Trophoblast cell (in vitro differentiated cells and primary cell): ENCODE measurements around the gene GRM4.

Experiments used
- DNase-seq, 2 donors: peaks; one replicate each; pipeline ENCODE4 v3.0.0-alpha.2; 2016
- H2AFZ ChIP-seq: 2 replicates; pipeline ENCODE4 v1.6.1; 2013; ENCODE audit warnings: low read length, moderate library complexity, mild to moderate bottlenecking; ENCODE audit not compliant: insufficient read depth, poor library complexity
- H2AK5ac ChIP-seq: 2 replicates; pipeline ENCODE4 v1.6.1; 2013; ENCODE audit warnings: mild to moderate bottlenecking, low read length
- H2BK120ac ChIP-seq: 2 replicates; pipeline ENCODE4 v1.6.1; 2013; ENCODE audit warnings: low read length, mild to moderate bottlenecking, moderate library complexity; ENCODE audit not compliant: insufficient read depth, poor library complexity
- H2BK12ac ChIP-seq: 2 replicates; pipeline ENCODE4 v1.6.1; 2013; ENCODE audit warnings: mild to moderate bottlenecking, low read length, moderate library complexity
- H2BK5ac ChIP-seq: 2 replicates; pipeline ENCODE4 v1.6.1; 2013; ENCODE audit warnings: low read length, low read depth, moderate library complexity, mild to moderate bottlenecking; ENCODE audit not compliant: poor library complexity
- H3K14ac ChIP-seq: 2 replicates; pipeline ENCODE4 v1.6.1; 2013; ENCODE audit warnings: mild to moderate bottlenecking, low read length
- H3K18ac ChIP-seq: 2 replicates; pipeline ENCODE4 v1.6.1; 2013; ENCODE audit warnings: mild to moderate bottlenecking, low read length
- H3K23ac ChIP-seq: 2 replicates; pipeline ENCODE4 v1.6.1; 2013; ENCODE audit warnings: low read length
- H3K27ac ChIP-seq: 2 replicates; pipeline ENCODE4 v1.5.1; 2013; ENCODE audit warnings: low read depth, mild to moderate bottlenecking, inconsistent platforms, low read length, moderate library complexity
- H3K27me3 ChIP-seq: 2 replicates; pipeline ENCODE4 v1.6.1; 2013; ENCODE audit warnings: inconsistent platforms, mild to moderate bottlenecking, low read length, moderate library complexity; ENCODE audit not compliant: insufficient read depth
- H3K36me3 ChIP-seq, 2 experiments: 1 replicate in 1 of 2; 2 replicates in 1 of 2; pipeline ENCODE4 v1.6.1; 2013; ENCODE audit warnings: low read length in 2 of 2, mild to moderate bottlenecking in 2 of 2, moderate library complexity in 1 of 2; ENCODE audit not compliant: insufficient read depth in 2 of 2, control insufficient read depth in 1 of 2
- H3K4ac ChIP-seq: 2 replicates; pipeline ENCODE4 v1.6.1; 2013; ENCODE audit warnings: low read depth, mild to moderate bottlenecking, low read length, moderate library complexity
- H3K4me1 ChIP-seq, 2 experiments: 1 replicate in 1 of 2; 2 replicates in 1 of 2; pipeline ENCODE4 v1.6.1; 2013; ENCODE audit warnings: low read length in 2 of 2, mild to moderate bottlenecking in 2 of 2, moderate library complexity in 1 of 2; ENCODE audit not compliant: insufficient read depth in 2 of 2, control insufficient read depth in 1 of 2
- H3K4me2 ChIP-seq: 2 replicates; pipeline ENCODE4 v1.6.1; 2013; ENCODE audit warnings: inconsistent platforms, mild to moderate bottlenecking, low read length, moderate library complexity
- H3K4me3 ChIP-seq: 2 replicates; pipeline ENCODE4 v1.5.1; 2013; ENCODE audit warnings: mild to moderate bottlenecking, low read depth, low read length, inconsistent platforms
- H3K79me1 ChIP-seq: one replicate; pipeline ENCODE4 v1.6.1; 2013; ENCODE audit warnings: low read length
- H3K79me2 ChIP-seq: 2 replicates; pipeline ENCODE4 v1.6.1; 2013; ENCODE audit warnings: low read length, mild to moderate bottlenecking; ENCODE audit not compliant: control insufficient read depth, insufficient read depth, poor library complexity
- H3K9ac ChIP-seq: 2 replicates; pipeline ENCODE4 v1.6.1; 2013; ENCODE audit warnings: mild to moderate bottlenecking, low read length
- H3K9me3 ChIP-seq: 2 replicates; pipeline ENCODE4 v1.6.1; 2013; ENCODE audit warnings: low read depth, mild to moderate bottlenecking, control low read depth, inconsistent platforms, low read length; ENCODE audit not compliant: insufficient read depth
- H4K12ac ChIP-seq: 2 replicates; pipeline ENCODE4 v1.6.1; 2013; ENCODE audit warnings: low read depth, mild to moderate bottlenecking, low read length, moderate library complexity
- H4K8ac ChIP-seq: 2 replicates; pipeline ENCODE4 v1.6.1; 2013; ENCODE audit warnings: low read depth, mild to moderate bottlenecking, low read length, moderate library complexity
- H4K91ac ChIP-seq: one replicate; pipeline ENCODE4 v1.6.1; 2013; ENCODE audit warnings: low read depth, mild to moderate bottlenecking, low read length, moderate library complexity
- WGBS: extraction: QIAGEN DNeasy Blood & Tissue Kit; methylation state at CpG from one replicate; pipeline ENCODE4 v1.1.7; 2013; ENCODE audit warnings: missing lambda C conversion rate; ENCODE audit not compliant: insufficient read length, insufficient coverage; ENCODE audit errors: extremely low coverage; 5-methylcytosine and 5-hydroxymethylcytosine counted together

Gene GRM4

GRCh38 chr6:34004706-34005105 is 141.2 kb downstream of the GRM4 start:
- Histone ChIP-seq H3K4me1 (no peaks in the 10 kb centered on the region), H2BK12ac (no peak overlapping the region), H2BK5ac (no peak overlapping the region), H3K18ac (no peak overlapping the region), H3K4ac (no peak overlapping the region), H3K79me2 (no peaks in the 10 kb centered on the region), H3K27me3 (no peaks in the 10 kb centered on the region), H3K9me3 (peaks cover 5% of the 10 kb centered on the region), H4K91ac (no peak overlapping the region), H4K12ac (no peak overlapping the region), H3K23ac (no peak overlapping the region), H2BK120ac (no peak overlapping the region), H4K8ac (no peak overlapping the region), H2AK5ac (no peak overlapping the region), H3K14ac (no peak overlapping the region), H3K27ac (no peak overlapping the region), H3K4me2 (no peak overlapping the region), H3K79me1 (no peaks in the 10 kb centered on the region), H3K4me3 (no peak overlapping the region), H3K36me3 (no peaks in the 10 kb centered on the region), H2AFZ (no peak overlapping the region), H3K9ac (no peak overlapping the region)
- DNase-seq = no peak
- WGBS = no CpG with 5 or more reads among the region's 1 CpG

GRCh38 chr6:34003962-34004361 is 141.9 kb downstream of the GRM4 start:
- Histone ChIP-seq H3K4me1 (no peaks in the 10 kb centered on the region), H3K27me3 (no peaks in the 10 kb centered on the region), H3K79me2 (no peaks in the 10 kb centered on the region), H4K91ac (no peak overlapping the region), H3K4me3 (no peak overlapping the region), H3K4ac (no peak overlapping the region), H3K27ac (no peak overlapping the region), H2AK5ac (no peak overlapping the region), H3K4me2 (no peak overlapping the region), H2BK120ac (no peak overlapping the region), H3K9me3 (peaks cover 3% of the 10 kb centered on the region), H3K23ac (no peak overlapping the region), H3K18ac (no peak overlapping the region), H4K8ac (no peak overlapping the region), H3K36me3 (no peaks in the 10 kb centered on the region), H2AFZ (no peak overlapping the region), H3K79me1 (no peaks in the 10 kb centered on the region), H3K14ac (no peak overlapping the region), H4K12ac (no peak overlapping the region), H2BK5ac (no peak overlapping the region), H3K9ac (no peak overlapping the region), H2BK12ac (no peak overlapping the region)
- no peak for DNase-seq

GRCh38 chr6:34001706-34002621 is 143.9 kb downstream of the GRM4 start:
- Histone ChIP-seq H3K9ac (no peak overlapping the region), H2AFZ (no peak overlapping the region), H3K79me1 (no peaks in the 10 kb centered on the region), H3K27ac (no peak overlapping the region), H3K27me3 (no peaks in the 10 kb centered on the region), H2BK120ac (no peak overlapping the region), H3K18ac (no peak overlapping the region), H2BK5ac (no peak overlapping the region), H3K4ac (no peak overlapping the region), H4K12ac (no peak overlapping the region), H3K9me3 (peaks cover 3% of the 10 kb centered on the region), H4K8ac (no peak overlapping the region), H4K91ac (no peak overlapping the region), H3K36me3 (no peaks in the 10 kb centered on the region), H3K23ac (no peak overlapping the region), H3K4me2 (no peak overlapping the region), H3K14ac (no peak overlapping the region), H2BK12ac (no peak overlapping the region), H2AK5ac (no peak overlapping the region), H3K4me1 (no peaks in the 10 kb centered on the region), H3K79me2 (no peaks in the 10 kb centered on the region), H3K4me3 (no peak overlapping the region)
- WGBS = no CpG with 5 or more reads among the region's 41 CpGs
- DNase-seq = no peak

GRCh38 chr6:34000281-34000680 is 145.6 kb downstream of the GRM4 start:
- no peak overlapping the region for H4K91ac ChIP-seq
- H3K27me3 ChIP-seq = no peaks in the 10 kb centered on the region
- no peak overlapping the region for H3K18ac ChIP-seq
- H3K79me2 ChIP-seq = no peaks in the 10 kb centered on the region
- H3K27ac ChIP-seq = no peak overlapping the region
- H3K23ac ChIP-seq = no peak overlapping the region
- no peak overlapping the region for H3K9ac ChIP-seq
- H3K4me3 ChIP-seq = no peak overlapping the region
- no peak overlapping the region for H3K14ac ChIP-seq
- no peak overlapping the region for H2AFZ ChIP-seq
- H3K4ac ChIP-seq = no peak overlapping the region
- H4K8ac ChIP-seq = no peak overlapping the region
- no peak overlapping the region for H4K12ac ChIP-seq
- no peaks in the 10 kb centered on the region for H3K4me1 ChIP-seq
- no peaks in the 10 kb centered on the region for H3K79me1 ChIP-seq
- no peak for DNase-seq
- H2BK12ac ChIP-seq = no peak overlapping the region
- H2BK5ac ChIP-seq = no peak overlapping the region
- no CpG with 5 or more reads among the region's 5 CpGs for WGBS
- H3K9me3 ChIP-seq = peaks cover 3% of the 10 kb centered on the region
- H3K36me3 ChIP-seq = no peaks in the 10 kb centered on the region
- no peak overlapping the region for H2BK120ac ChIP-seq
- no peak overlapping the region for H3K4me2 ChIP-seq
- H2AK5ac ChIP-seq = no peak overlapping the region
